Progenitor cell of endocrine pancreas (in vitro differentiated cells): ENCODE data around the gene GLRX5. TPM values are rescaled to one million over a fixed set of nuclear protein-coding genes. Genes with fewer than 3 reads are reported as not detected.

Experiments used
- DNase-seq: peaks from one replicate; pipeline ENCODE4 v3.0.0; 2021; ENCODE audit warnings: low spot score; ENCODE audit not compliant: unreplicated experiment
- H3K27ac Mint-ChIP-seq: 2 replicates; pipeline ENCODE4 v1.8.0; 2021; ENCODE audit warnings: mild to moderate bottlenecking, moderate library complexity, mixed read lengths
- H3K27me3 Mint-ChIP-seq: 2 replicates; pipeline ENCODE4 v1.8.0; 2021; ENCODE audit warnings: mixed read lengths
- H3K36me3 Mint-ChIP-seq: 2 replicates; pipeline ENCODE4 v1.8.0; 2022; ENCODE audit warnings: mixed read lengths; ENCODE audit not compliant: insufficient read depth
- H3K4me1 Mint-ChIP-seq: 2 replicates; pipeline ENCODE4 v1.8.0; 2021; ENCODE audit warnings: low read depth, mixed read lengths
- H3K4me3 Mint-ChIP-seq: 2 replicates; pipeline ENCODE4 v1.8.0; 2021; ENCODE audit warnings: low read depth, mild to moderate bottlenecking, moderate library complexity, mixed read lengths
- H3K9me3 Mint-ChIP-seq: 2 replicates; pipeline ENCODE4 v1.8.0; 2021; ENCODE audit warnings: low read depth, mixed read lengths
- total RNA-seq: library from RNA; stranded (reverse); gene quantifications from 2 replicates; pipeline ENCODE4 v1.2.1, GENCODE V29; 2021
- TF ChIP-seq, protein P1 (sequence below): fragments of 200-600 bp; sonication (generic); IDR thresholded peaks from one replicate; pipeline ENCODE4 v1.5.0; 2021; ENCODE audit warnings: antibody characterized with exemption, mild to moderate bottlenecking; ENCODE audit not compliant: unreplicated experiment

Gene GLRX5
- total RNA-seq, 1 donor from 2014 or later, result 54.8 TPM

DNA sequence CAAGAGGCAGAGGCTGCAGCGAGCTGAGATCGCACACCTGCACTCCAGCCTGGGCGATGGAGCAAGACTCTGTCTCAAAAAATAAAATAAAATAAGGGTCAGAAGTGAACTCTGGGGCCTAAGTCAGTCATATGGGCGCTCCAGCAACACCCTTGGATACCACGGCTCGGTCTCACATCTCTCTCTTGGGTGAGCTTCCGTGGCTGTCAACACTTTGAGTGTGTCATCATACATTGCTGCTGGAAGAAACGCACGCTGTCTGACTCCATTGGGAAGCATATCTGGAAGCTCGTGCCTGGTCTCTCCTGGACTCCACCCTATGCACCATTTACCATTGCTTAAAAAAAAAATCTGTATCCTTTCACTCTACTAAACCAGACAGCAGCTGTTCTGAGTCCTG is 20.2 kb downstream of the GLRX5 start:
- no peak overlapping the region for H3K27ac Mint-ChIP-seq
- peaks cover 2% of the 10 kb centered on the region for H3K36me3 Mint-ChIP-seq
- peaks cover 7% of the 10 kb centered on the region for H3K4me1 Mint-ChIP-seq
- no peak for DNase-seq
- no peaks in the 10 kb centered on the region for H3K27me3 Mint-ChIP-seq
- no peak overlapping the region for H3K4me3 Mint-ChIP-seq
- H3K9me3 Mint-ChIP-seq, result peaks cover 3% of the 10 kb centered on the region
- TF ChIP-seq, protein P1, sequence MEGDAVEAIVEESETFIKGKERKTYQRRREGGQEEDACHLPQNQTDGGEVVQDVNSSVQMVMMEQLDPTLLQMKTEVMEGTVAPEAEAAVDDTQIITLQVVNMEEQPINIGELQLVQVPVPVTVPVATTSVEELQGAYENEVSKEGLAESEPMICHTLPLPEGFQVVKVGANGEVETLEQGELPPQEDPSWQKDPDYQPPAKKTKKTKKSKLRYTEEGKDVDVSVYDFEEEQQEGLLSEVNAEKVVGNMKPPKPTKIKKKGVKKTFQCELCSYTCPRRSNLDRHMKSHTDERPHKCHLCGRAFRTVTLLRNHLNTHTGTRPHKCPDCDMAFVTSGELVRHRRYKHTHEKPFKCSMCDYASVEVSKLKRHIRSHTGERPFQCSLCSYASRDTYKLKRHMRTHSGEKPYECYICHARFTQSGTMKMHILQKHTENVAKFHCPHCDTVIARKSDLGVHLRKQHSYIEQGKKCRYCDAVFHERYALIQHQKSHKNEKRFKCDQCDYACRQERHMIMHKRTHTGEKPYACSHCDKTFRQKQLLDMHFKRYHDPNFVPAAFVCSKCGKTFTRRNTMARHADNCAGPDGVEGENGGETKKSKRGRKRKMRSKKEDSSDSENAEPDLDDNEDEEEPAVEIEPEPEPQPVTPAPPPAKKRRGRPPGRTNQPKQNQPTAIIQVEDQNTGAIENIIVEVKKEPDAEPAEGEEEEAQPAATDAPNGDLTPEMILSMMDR, result no peak

DNA sequence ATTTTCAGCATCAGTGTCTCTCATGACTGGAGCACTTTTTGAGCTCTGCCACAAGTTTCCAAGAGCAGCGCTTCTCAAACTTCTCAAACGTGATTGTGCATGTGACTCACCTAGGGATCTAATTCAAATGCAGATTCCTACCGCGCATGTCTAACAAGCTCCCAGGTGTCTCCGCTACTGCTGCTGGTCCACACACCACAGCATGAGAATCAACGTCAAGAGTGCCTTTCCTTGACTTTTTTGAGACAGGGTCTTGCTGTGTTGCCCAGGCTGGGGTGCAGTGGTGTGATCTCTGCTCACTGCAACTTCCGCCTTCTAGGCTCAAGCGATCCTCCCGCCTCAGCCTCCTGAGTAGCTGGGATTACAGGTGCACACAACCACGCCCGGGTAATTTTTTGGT is 22.4 kb downstream of the GLRX5 start:
- Mint-ChIP-seq H3K4me1 (peaks cover 2% of the 10 kb centered on the region), H3K27me3 (no peaks in the 10 kb centered on the region), H3K27ac (no peak overlapping the region), H3K4me3 (no peak overlapping the region), H3K9me3 (no peaks in the 10 kb centered on the region), H3K36me3 (no peaks in the 10 kb centered on the region)
- TF ChIP-seq, protein P1, result no peak
- no peak for DNase-seq

DNA sequence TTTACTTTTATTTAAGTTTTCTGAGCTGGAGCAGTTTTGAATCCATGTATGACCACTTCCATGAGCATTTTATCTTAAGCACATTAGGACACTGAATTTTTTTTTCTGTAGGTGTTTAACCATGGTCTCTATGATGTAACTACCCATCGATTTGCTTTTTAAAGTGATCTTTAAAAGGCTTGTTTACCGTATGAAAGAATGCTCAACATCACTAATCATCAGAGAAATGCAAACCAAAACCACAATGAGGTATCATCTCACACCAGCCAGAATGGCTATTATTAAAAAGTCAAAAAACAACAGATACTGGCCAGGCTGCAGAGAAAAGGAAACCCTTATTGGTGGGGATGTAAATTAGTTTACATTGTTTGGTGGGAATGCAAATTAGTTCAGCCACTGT is 23.0 kb downstream of the GLRX5 start:
- Mint-ChIP-seq H3K27ac (no peak overlapping the region), H3K4me1 (peaks cover 2% of the 10 kb centered on the region), H3K9me3 (no peaks in the 10 kb centered on the region), H3K4me3 (no peak overlapping the region), H3K27me3 (no peaks in the 10 kb centered on the region), H3K36me3 (no peaks in the 10 kb centered on the region)
- no peak for DNase-seq
- TF ChIP-seq, protein P1, result no peak

DNA sequence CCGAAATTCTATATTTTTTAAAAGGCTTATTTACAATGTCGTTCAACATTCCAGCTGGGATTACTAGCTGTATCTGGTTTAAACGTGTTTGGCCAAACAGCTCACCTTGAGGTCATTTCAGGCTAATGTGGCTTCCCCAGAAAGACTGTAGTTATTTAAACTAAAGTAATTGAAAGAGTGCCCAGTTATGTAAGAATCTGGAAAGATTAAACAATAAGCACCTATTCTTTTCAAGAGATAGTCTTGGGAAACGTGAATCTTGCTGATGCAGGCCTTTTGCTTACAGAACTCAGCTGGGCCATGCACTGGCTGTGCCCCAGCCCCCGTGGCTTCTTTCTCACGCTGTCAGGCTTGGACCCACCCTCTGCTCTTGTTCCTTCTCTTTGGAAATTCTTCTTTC is 24.4 kb downstream of the GLRX5 start:
- TF ChIP-seq, protein P1, result no peak
- no peaks in the 10 kb centered on the region for H3K36me3 Mint-ChIP-seq
- peaks cover 2% of the 10 kb centered on the region for H3K4me1 Mint-ChIP-seq
- H3K27me3 Mint-ChIP-seq, result no peaks in the 10 kb centered on the region
- H3K27ac Mint-ChIP-seq, result no peak overlapping the region
- no peaks in the 10 kb centered on the region for H3K9me3 Mint-ChIP-seq
- no peak for DNase-seq
- no peak overlapping the region for H3K4me3 Mint-ChIP-seq

DNA sequence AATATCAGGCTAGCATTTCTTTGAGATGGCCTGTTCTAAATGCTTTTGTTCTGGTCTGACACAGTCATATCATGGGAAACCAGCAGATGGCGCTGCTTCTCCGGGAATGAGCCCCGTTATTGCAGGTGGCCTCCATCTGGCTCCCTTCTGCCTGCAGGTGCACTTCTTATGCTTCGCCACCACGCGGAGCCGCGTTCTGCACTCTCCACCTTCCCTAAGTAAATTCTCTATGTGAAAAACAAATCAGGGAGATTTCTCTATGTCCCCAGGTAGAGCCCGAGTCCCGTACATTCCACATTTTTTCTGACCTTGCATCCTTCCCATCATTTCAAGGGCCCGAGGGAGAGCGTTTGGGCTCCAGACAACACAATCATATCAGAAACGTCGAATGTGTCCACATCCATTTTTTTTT is 26.2 kb downstream of the GLRX5 start:
- TF ChIP-seq, protein P1, result peak; percentile 99
- peak; percentile 93 for DNase-seq
- Mint-ChIP-seq H3K4me3 (no peak overlapping the region), H3K27ac (no peak overlapping the region), H3K4me1 (peaks cover 2% of the 10 kb centered on the region), H3K36me3 (no peaks in the 10 kb centered on the region), H3K27me3 (no peaks in the 10 kb centered on the region), H3K9me3 (no peaks in the 10 kb centered on the region)
